Activated CD4-positive, alpha-beta T cell treated with anti-CD3 and anti-CD28 coated beads for 24 hours (primary cell): Measurements from ENCODE around the gene CYP27B1.

Experiments
- DNase-seq, 2 donors: peaks; one replicate each; pipeline ENCODE4 v3.0.0-alpha.2; 2020; ENCODE audit warnings: low read depth in 2 of 2

The CYP27B1 gene, protein sequence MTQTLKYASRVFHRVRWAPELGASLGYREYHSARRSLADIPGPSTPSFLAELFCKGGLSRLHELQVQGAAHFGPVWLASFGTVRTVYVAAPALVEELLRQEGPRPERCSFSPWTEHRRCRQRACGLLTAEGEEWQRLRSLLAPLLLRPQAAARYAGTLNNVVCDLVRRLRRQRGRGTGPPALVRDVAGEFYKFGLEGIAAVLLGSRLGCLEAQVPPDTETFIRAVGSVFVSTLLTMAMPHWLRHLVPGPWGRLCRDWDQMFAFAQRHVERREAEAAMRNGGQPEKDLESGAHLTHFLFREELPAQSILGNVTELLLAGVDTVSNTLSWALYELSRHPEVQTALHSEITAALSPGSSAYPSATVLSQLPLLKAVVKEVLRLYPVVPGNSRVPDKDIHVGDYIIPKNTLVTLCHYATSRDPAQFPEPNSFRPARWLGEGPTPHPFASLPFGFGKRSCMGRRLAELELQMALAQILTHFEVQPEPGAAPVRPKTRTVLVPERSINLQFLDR

DNA sequence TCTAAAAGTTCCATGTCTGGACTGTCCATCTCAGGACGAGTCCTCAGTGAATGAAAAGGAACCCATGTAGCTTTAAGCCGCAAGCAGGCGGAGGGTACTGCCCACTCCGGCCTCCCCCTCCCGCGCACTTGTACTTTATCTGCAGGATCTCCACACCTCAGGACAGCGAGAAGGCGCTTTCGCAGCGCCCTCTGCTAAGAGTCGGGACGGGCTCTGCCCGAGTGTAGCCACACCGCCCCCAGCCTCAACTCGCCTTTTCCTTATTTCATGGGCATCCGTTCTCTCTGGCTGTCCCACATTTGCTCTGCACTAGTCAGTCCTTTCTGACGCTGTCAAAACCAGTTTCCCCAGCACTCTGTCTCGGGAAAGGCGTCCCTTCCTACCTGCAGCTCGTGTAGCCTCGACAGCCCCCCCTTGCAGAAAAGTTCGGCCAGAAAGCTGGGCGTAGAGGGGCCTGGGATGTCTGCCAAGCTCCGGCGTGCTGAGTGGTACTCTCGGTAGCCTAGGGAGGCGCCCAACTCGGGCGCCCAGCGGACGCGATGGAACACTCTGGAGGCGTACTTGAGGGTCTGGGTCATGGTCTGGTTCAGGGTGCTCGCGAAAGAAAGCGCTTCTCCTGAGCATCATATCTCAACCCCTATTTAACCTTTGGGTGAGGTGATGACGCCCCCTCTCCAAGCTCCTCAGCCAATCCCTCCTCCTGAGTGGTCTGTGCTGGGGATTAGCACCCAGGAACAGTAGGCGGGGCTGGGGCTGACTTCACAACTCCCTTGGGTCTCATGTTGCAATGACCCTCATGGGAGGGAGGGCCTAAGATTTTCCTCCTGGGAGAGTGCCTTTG lies at the start of gene CYP27B1:
CYP27B1 (minus strand) TSS at position 615 of the 841 bp plus-strand sequence; CDS start at position 578, 37 bp downstream.
- no peak for DNase-seq

DNA sequence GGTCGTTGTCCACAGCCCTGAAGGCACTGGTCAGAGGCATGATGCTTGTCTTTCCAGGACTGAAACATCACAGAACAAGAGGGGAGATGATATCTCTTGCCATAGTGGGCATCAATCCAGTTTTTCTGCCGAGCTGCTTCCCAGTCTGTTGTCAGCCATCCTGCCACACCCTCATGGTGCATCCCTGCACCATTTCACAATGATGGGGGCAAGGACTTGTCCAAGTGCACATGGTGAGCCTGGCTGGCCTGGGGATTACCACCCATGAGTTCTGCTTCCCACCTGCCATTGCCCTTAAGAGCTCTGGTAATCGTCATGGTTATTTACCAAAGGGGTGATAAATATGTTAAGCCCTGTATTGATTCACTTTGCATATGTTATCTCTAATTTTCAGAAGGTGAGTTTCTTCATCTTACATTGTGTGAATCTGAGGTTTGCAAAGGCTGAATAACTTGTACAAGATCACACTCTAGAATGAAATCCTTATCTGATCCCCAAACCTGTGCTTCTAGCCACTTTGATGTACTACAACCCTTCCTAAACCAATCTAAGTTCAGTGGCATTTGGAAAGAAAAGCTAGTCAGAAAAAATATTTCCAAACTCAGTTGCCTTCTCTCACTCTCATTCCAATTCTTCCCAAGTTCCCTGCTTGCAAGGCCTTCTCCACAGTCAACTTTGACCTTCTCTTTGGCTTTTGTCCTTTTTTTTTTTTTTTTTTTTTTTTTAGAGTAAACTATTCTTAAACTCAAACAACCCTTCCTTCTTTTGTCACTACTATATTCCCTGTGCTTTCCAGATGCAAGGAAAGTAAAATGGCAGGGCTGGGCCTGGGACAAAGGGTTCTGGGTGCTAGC lies 49.4 kb upstream of the CYP27B1 start:
- DNase-seq: no peak

DNA sequence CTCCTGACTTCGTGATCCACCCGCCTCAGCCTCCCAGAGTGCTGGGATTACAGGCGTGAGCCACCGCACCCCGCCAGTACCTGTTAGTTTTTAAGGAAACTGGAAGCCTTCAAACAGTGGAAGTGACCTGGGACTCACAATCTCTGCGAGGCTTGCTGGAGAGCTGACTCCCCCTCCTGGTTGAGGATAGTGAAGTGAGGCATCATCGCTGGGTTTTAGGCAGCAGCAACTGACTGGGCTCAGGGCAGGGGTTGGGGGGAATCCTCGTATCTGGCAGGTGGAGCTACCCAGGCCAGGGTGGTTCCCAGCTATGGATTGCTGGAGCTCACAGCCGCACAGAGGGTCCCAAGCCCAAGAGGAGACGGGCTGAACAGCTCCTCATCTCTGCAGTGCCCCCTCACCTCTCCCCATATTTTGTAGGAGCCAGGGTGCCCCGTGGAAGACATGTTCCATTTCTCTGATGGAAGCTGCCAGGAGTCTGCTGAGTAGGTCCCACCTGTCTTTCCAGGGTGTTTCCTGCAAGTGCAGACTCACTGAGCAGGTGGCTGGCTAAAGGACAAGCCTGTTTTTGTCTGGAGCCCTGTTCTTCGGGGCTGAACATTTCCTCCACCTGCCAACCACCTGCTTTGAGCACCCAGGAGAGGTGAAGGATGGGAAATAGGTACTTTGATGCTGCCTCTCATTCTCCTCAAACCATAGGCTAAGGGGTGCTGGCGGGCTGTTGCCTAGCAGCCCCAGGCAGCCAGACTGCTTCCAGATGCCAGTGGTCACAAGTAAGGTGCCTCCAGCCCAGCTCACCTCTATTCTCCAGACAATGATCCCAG lies 48.5 kb upstream of the CYP27B1 start:
- no peak for DNase-seq

DNA sequence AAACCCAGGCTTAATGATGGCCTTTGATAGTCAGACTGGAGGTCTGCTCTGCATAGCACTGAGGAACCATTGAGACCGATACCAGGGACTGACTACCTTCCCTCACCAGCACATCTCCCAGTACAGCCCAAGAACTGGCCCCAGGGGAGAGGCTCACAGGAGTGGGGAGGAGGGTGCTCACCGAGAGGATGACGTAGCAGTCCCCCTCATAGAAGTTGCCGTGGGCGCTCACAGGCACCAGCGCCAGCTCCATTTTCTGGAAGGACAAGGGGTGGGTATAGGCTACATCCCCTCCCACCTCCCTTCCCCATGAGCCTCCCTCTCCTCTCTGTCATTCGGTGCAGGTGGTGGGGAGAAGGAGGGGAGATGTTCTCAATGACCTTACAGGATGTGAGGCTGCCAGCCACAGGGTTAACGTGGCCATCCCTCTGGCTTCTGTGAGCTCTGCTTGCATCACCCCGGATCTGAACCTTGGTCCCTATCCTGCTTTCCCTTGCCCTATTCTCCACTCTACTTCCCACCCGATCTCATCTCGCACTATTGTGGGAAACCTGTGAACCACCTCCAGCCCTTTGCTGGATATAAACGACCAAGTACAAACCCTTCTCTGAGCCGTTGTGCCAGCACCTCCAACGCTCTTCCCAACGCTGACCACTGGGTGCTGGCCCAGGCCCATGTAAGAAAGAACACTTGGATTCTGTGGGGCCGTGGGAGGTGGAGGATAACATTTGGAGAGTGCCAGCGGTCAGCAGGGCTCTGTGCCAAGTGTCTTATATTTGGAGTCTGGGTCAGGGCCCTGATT lies 47.3 kb upstream of the CYP27B1 start:
- no peak for DNase-seq

DNA sequence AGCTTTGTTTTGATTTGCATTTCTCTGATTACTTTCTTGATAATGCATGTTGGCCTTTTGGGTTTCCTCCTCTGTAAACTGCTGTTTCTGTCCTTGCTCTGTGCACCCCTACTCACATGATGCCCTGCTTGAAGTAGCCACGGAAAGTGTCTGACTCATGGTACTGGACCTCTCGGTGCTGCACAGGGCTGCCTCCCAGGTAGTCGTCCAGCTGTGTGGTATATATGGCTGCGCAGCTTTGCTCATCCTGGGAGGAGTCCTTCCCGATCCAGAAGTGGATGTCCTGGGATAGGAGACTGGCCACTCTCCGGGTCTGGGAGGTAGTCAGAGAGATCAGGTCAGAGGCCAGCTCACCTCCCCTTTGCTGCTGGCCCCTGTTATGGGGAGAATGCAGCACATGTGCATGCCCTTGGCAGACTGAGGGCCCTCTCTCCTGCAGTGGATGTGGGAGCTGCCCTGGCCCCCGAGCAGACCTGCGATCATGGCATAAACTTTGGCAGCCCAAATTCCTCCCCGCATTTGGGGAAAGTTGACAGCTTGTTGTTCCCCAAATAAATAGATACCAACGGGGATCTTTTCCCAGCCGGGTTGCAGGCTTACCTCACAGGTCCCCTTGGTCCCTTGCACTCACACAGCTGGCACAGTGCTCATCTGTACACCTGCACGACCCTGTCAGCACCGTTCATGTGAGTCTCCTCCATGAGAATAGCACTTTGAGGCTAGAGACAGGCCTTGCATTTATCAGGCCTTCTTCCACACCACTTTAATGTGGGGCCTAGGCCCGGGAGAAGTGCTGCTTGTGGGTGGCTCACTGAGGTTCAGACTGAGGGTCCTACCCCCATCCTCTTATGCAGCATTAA lies 46.5 kb upstream of the CYP27B1 start:
- no peak for DNase-seq

DNA sequence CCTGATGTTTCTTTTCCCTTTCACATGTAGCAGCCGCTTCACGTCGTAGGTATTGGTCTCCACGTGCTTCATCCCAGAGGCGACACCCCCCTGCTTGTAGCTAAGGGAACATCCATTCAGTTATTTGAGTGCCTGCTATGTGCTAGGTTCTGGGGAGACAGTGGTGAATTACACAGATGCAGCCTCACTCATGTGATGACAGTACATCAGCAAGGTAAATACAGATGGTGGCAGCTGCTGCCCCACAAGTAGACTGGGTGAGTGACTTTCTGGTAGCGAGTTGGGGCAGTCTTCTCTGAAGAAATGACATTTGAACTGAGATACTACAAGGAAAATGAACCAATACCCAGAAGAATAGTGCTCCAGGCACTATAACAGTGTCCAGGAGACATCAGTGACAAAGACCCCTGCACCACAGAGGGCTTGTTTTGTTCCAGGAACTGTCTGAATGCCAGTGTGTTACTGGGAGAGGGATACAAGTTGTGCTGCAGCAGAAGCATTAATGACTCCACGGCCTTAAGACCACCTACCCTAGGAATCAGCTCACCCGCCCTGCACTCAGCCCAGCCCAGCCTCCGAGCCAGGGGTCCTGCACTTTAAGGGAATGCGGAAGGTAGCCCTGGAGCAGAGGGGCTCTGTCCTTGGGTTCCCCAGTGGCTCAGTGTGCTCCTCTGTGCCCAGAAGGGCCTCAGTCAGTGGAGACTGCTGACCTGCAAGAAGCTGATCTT lies 44.3 kb upstream of the CYP27B1 start:
- DNase-seq: no peak

DNA sequence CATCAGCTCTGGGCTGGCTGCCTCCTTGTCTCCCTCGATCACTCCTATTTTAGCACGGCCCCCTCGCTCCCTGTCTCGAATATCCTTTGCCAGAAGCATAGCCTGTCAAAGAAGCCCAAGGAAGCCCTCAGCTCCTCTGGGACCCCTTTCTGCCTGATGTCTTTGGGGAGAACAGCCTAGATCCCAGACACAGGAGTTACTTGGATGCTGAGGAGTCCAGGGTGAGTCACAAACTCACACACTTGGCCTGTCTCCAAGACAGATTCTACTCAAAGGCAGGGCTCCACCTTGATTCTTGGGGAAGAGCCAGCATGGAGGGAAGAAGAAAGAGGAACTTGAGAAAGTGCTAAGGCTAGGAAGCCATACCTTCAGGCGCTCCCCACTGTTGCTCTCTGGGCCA lies 43.6 kb upstream of the CYP27B1 start:
- no peak for DNase-seq

DNA sequence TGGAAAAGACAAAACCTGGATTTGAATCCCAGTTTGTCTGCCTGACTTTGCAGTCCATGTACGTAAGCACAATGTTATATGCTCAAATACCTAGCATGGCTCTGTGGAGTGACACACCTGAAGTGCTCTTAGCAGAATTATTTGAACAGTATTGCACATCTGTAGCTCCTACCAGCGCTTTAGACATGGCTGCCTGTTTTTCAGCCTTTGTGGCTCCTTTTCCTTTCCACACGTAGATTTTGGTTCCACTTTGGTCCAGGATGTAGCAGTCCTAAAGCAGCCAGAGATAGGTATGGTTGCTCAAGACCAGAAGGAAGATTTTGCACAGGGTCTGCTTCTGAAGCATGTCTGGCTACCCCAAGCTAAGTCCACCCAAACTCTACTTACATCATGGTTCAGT lies 42.5 kb upstream of the CYP27B1 start:
- DNase-seq: no peak

DNA sequence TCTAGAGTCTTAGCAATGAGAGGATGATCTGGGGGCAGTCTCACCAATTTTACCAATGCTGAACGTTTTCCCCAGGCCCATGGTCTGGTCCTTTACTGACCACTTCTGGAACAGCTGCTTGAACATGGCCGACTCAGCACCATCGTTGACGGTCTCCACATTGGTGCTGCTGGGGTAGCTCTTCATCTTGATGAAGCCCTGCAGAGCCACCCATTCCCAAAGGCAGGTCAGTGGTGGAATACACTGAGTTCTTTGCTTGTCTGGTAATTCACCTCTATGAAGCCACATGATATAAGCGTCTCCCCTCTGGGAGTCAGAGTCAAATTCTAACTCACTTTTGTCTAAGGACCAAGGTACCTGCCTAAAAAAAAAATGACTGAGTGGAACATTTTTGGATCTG lies 41.5 kb upstream of the CYP27B1 start:
- DNase-seq: no peak

DNA sequence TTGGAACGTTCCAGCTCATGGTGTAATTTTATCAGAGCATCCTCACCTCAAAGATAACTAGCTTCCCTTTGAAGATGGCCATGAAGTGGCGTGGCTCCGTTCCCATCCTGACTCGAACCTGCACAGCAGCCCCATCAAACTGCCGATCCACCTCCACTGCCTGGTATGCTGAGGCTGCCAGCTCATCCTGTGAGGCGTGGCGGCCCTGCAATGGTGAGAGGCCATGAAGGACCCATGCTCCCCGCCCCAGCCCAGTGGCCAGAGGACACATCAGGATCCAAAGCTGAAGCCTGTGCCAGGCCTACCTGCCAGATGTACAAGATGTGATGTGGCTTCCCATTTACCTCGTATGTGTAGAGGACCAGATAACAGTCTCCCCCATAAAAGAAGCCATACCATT lies 40.4 kb upstream of the CYP27B1 start:
- no peak for DNase-seq

DNA sequence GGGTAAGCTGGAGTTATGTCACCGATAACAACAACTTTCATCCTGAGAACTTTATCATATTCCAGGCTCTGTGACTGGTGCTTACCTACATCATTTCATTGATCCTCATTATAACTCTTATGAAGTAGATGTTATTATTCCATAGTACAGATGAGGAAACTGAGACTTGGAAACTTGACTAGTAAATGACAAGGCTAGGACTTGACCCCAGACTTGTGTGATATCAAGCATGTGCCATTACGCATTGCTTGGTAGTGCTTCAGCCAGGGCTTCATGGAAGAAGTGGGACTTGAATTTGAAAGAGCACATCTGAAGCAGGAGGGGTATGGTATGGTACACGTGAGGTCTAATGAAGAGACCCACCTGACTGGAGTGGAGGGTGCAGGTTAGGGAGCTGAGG lies 39.8 kb upstream of the CYP27B1 start:
- no peak for DNase-seq

DNA sequence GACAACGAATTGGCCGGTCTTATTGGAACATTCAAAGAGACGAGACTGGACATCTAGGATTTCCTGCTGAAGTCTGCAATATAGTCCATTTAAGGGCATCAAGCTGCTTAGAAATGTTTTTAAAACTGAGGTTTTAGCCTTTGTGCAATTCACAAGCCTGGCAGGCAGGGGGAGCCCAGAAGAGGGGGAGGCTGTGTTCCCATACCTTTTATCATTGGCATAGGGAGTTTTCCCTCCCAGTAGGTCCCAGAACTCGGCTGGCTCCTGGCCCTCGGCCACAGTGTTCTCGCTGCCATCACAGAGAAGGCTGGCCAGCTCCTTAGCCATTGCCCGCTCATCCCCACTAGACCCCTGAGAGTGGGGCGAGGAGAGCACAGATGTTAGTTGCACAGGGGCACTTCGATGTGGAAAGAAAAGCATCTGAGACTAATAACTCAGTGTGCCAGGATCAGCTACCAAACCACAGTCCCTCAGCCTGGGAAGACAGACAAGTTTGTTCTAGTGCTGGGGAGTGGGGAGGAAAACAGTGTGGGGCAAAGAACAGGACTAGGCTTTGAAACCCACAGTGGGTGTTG lies 36.5 kb upstream of the CYP27B1 start:
- DNase-seq: peak; percentile 7 to 12

DNA sequence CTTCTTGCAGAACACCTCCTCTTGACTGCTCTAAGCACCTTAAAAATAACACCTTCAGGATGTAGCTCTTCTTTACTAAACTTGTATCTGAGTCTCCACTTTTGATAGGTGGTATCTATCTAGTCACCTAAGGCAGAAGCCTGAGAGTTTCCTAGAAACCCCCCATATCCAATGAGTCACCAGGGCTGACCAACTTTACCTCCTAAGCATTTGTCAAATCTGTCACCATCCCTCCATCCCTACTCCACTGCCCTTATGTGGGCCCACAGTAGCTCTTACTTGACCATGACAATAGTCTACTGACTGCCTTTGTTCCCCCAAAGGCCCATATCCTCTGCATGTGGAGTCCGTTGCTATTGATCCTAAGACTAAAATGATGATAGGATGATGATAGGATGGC lies 35.7 kb upstream of the CYP27B1 start:
- DNase-seq: no peak

DNA sequence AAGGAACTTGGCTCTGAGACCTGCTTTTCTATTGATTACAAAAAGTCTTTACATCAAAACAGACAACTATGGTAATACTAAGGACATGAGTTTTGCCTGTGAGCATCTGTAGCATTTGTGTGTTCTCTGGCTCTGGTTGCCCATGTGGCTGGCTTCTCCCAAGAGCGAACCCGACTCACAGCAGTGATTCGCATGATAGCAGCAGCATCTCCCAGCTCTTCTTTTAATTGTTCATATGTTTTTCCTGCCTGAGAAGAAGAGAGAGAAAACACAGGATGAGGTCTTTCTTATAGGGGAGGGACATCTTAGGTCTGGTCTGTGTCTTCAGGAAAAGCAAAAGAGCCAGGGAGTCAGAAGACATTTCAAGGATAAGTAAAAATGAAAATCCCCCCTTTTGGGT lies 34.1 kb upstream of the CYP27B1 start:
- no peak for DNase-seq

DNA sequence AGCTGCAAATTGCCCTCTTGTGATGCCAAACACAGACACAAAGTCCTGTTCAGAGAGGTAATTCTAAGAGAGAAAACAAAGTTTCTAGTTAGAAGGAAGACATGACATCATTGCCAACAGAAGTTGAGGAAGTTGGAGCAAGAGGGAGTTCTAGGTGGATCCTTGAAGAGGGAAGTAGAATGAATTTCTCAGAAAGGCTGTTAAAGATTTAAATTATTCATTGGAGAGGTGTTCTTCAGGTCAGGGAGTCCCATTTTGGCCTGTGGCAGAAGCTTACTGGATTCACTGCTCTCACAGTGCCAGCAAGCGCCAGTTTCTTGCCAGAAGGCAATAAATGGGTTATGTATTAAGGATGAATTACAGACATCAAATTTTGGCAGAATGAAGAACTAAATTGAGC lies 31.1 kb upstream of the CYP27B1 start:
- DNase-seq: no peak

DNA sequence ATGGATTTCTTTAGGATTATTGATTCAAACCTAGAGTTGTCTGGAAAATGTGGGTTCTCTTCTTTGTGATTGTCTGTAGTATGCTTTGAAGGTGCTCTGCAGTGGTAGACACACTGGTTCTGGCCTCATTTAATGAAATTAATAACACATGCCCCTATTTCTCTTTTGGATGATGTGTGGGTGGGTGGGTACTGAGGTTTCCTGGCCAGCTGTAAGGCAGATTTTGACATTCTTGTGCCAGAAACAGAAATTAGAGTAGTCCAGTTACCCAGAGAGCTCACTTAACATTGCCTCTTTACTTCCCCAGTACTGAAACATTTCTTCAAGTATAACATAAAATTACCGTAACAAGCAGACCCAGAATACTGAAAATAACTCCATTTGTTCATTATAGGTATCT lies 30.1 kb upstream of the CYP27B1 start:
- no peak for DNase-seq

DNA sequence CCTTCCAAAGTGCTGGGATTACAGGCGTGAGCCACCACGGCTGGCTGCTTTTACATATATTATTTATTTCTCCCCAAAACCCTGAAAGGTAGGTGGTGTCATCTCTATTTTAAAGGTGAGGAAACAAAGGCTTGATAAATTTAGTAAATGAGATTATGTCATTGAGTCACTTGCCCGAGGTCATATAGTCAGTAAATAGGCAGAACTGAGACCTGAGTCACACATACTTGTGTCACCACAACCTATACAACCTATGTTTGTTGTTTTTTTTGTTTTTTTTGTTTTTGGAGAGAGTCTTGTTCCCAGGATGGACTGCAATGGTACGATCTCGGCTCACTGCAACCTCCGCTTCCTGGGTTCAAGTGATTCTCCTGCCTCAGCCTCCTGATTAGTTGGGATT lies 28.5 kb upstream of the CYP27B1 start:
- no peak for DNase-seq

DNA sequence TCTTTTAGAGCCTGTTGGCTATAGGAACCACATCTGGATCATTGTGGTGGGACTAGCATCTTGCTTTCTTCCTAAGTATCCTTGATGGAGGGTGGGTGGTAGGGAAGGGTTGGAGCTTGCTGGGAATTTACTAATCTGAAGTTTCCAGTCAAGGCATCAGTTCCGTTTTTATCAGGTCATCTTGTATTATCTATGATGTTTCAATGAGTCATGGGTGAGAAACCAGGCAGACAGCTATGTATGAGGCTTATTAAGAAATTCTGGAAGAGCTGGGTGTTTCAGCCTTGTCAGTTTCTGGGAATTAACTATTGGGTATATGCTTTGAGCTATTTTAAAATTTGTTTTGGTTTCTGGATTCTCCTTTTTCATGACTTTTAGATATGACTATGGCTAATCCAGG lies 27.0 kb upstream of the CYP27B1 start:
- DNase-seq: no peak
